Sigmoid colon (tissue), 4 donors: ENCODE measurements around the gene SLC30A2.

Experiments used
- EP300 ChIP-seq, 4 donors: sonication (generic); formaldehyde crosslinking; IDR thresholded peaks; one replicate each; pipeline ENCODE4 v1.6.1; 2017; ENCODE audit warnings: antibody characterized with exemption in 4 of 4
- POLR2A ChIP-seq, 2 donors: fragments of 450-650 bp; IDR thresholded peaks; one replicate each; pipeline ENCODE4 v1.6.1; 2016; ENCODE audit warnings: antibody characterized with exemption in 2 of 2, mild to moderate bottlenecking in 2 of 2, moderate library complexity in 2 of 2
- POLR2AphosphoS5 ChIP-seq, 4 donors: sonication (generic); formaldehyde crosslinking; IDR thresholded peaks; one replicate each; pipeline ENCODE4 v1.6.1; 2017; ENCODE audit warnings: antibody characterized with exemption in 4 of 4
- TF ChIP-seq, protein P1 (sequence below), 4 experiments: fragments of 450-650 bp in 3 of 4; fragments of 200-600 bp in 1 of 4; IDR thresholded peaks; one replicate each; pipeline ENCODE4 v1.5.1; 2016 to 2019; ENCODE audit warnings: antibody characterized with exemption in 4 of 4, mild to moderate bottlenecking in 3 of 4, moderate library complexity in 2 of 4

DNA sequence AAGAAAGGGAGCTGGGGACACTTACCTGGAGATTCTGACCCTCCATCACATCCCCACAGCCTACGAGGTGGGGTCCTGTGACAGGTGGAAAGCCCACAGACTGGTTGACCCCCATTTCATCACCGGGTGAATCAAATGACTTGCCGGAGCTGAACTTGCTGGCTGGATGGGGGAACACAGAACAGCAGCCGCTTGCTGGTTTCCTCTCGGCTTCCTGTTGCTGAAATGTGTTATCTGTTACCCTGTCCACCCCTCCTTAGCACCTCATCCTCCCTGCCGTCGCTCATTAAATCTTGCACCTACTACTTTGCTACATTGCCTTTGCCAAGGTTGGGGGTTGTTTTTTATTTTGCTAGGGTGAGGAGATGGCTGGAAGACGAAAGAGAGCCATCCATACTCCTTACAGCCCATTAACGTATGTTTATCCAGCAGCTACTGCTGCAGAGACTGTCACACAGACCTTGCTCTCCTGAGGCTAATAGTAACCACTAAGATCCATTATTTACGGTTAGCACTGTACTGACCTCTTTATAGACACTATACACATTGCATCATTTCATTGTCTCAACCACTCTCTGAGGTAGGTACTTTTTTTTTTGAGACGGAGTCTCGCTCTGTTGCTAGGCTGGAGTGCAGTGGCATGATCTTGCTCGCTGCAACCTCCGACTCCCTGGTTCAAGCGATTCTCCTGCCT, 55.1 kb downstream of the SLC30A2 start:
- TF ChIP-seq POLR2A (IDR thresholded peaks at IDR 0.05) (no peak), POLR2AphosphoS5 (IDR thresholded peaks at IDR 0.05) (no peak), EP300 (IDR thresholded peaks at IDR 0.05) (no peak)
- TF ChIP-seq, protein P1, sequence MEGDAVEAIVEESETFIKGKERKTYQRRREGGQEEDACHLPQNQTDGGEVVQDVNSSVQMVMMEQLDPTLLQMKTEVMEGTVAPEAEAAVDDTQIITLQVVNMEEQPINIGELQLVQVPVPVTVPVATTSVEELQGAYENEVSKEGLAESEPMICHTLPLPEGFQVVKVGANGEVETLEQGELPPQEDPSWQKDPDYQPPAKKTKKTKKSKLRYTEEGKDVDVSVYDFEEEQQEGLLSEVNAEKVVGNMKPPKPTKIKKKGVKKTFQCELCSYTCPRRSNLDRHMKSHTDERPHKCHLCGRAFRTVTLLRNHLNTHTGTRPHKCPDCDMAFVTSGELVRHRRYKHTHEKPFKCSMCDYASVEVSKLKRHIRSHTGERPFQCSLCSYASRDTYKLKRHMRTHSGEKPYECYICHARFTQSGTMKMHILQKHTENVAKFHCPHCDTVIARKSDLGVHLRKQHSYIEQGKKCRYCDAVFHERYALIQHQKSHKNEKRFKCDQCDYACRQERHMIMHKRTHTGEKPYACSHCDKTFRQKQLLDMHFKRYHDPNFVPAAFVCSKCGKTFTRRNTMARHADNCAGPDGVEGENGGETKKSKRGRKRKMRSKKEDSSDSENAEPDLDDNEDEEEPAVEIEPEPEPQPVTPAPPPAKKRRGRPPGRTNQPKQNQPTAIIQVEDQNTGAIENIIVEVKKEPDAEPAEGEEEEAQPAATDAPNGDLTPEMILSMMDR (IDR thresholded peaks at IDR 0.05): no peak
